A549 (cell line): Measurements from ENCODE around the gene ST6GALNAC2. TPM values are rescaled to one million over a fixed set of nuclear protein-coding genes. Genes with fewer than 3 reads are reported as not detected.

Experiments
- ATAC-seq, 2 experiments: fragments of 200-7000 bp in 1 of 2; fragments of >200 bp in 1 of 2; cut with Nextera tagmentation in 1 of 2; cut with Tn5 transposase in 1 of 2; 3 replicates each; pipeline versions ENCODE4 v1.8.0 to v1.9.1; 2018 to 2020; ENCODE audit warnings: mild to moderate bottlenecking in 1 of 2, moderate library complexity in 1 of 2
- CTCF ChIA-PET: fragments of 300-600 bp; sonication (Branson Sonifier 250); formaldehyde crosslinking; extraction: SDS; loops from one replicate; lab custom pipeline; 2021; ENCODE audit warnings: antibody characterized with exemption, inconsistent platforms; lab: Yijun Ruan, JAX
- POLR2A ChIA-PET: fragments of 350-600 bp; formaldehyde crosslinking; extraction: SDS; loops from one replicate; lab custom pipeline; 2021; ENCODE audit warnings: antibody characterized with exemption, inconsistent platforms; lab: Yijun Ruan, JAX
- DNase-seq, 2 experiments: peaks; one replicate each; pipeline versions ENCODE4 v3.0.0 to v3.0.0-alpha.2; 2011 to 2016; ENCODE audit warnings: low read depth in 1 of 2, low spot score in 1 of 2
- FAIRE-seq: peaks from 2 replicates; lab custom pipeline; 2011; peaks lifted over from hg19 to GRCh38; lab: Jason Lieb, UNC
- H3K27ac ChIP-seq, 2 experiments: fragments of >200 bp; sonication (Bioruptor Twin); formaldehyde crosslinking; 3 replicates each; pipeline ENCODE4 v1.5.1; 2016 to 2017
- H3K4me1 ChIP-seq: fragments of >200 bp; sonication (Bioruptor Twin); formaldehyde crosslinking; 3 replicates; pipeline ENCODE4 v1.6.1; 2016
- H3K4me2 ChIP-seq: fragments of >200 bp; sonication (Bioruptor Twin); formaldehyde crosslinking; 3 replicates; pipeline ENCODE4 v1.6.1; 2016
- H3K4me3 ChIP-seq: fragments of >200 bp; sonication (Bioruptor Twin); formaldehyde crosslinking; 3 replicates; pipeline ENCODE4 v1.5.1; 2016
- H3K9me3 ChIP-seq: fragments of >200 bp; sonication (Bioruptor Twin); formaldehyde crosslinking; 3 replicates; pipeline ENCODE4 v1.6.1; 2016
- EHMT2 ChIP-seq: fragments of 200-600 bp; sonication (generic); IDR thresholded peaks from 2 replicates; pipeline ENCODE4 v1.6.1; 2016; ENCODE audit warnings: antibody characterized with exemption, low read depth, mild to moderate bottlenecking, moderate library complexity
- ELK1 ChIP-seq: fragments of 150-350 bp; IDR thresholded peaks from 2 replicates; pipeline ENCODE4 v1.6.1; 2014; ENCODE audit warnings: low read depth, mild to moderate bottlenecking, low read length
- HOXA7 ChIP-seq: fragments of 250-450 bp; sonication (Bioruptor Pico); IDR thresholded peaks from 2 replicates; pipeline ENCODE4 v1.5.0; 2020; ENCODE audit warnings: mild to moderate bottlenecking, moderate library complexity
- JUN ChIP-seq, 2 experiments: fragments of >200 bp; sonication (Bioruptor Twin); formaldehyde crosslinking; IDR thresholded peaks; 2 replicates in 1 of 2; 3 replicates in 1 of 2; pipeline ENCODE4 v1.6.1; 2016 to 2017
- KDM1A ChIP-seq: fragments of 200-600 bp; sonication (generic); IDR thresholded peaks from 2 replicates; pipeline ENCODE4 v1.6.1; 2016; ENCODE audit warnings: low read depth, mild to moderate bottlenecking
- KDM5A ChIP-seq: fragments of 200-600 bp; sonication (generic); IDR thresholded peaks from 2 replicates; pipeline ENCODE4 v1.6.1; 2016; ENCODE audit warnings: antibody characterized with exemption, mild to moderate bottlenecking
- MAX ChIP-seq: IDR thresholded peaks from 2 replicates; pipeline ENCODE4 v1.6.1; 2012
- MAZ ChIP-seq: fragments of 150-350 bp; IDR thresholded peaks from 2 replicates; pipeline ENCODE4 v1.6.1; 2014; ENCODE audit warnings: antibody characterized with exemption, low read depth, low read length, borderline replicate concordance
- MYC ChIP-seq: IDR thresholded peaks from 2 replicates; pipeline ENCODE4 v1.6.1; 2012; ENCODE audit warnings: mild to moderate bottlenecking, inconsistent platforms, low read length, improper control_type of control experiment, borderline replicate concordance
- NFE2L2 ChIP-seq: fragments of 150-350 bp; conservative IDR thresholded peaks from 2 replicates; pipeline ENCODE4 v1.6.1; 2014; ENCODE audit warnings: low read length
- NR3C1 ChIP-seq: fragments of >200 bp; sonication (Bioruptor Twin); formaldehyde crosslinking; IDR thresholded peaks from 3 replicates; pipeline ENCODE4 v1.6.1; 2017
- RARB ChIP-seq: fragments of 250-450 bp; sonication (Bioruptor Pico); IDR thresholded peaks from 2 replicates; pipeline ENCODE4 v1.8.0; 2021; ENCODE audit warnings: mild to moderate bottlenecking, moderate library complexity
- RCOR1 ChIP-seq: fragments of 150-350 bp; IDR thresholded peaks from 2 replicates; pipeline ENCODE4 v1.6.1; 2014; ENCODE audit warnings: antibody characterized with exemption, low read length, low read depth
- RFX5 ChIP-seq: fragments of 450-650 bp; IDR thresholded peaks from 2 replicates; pipeline ENCODE4 v1.7.1; 2014; ENCODE audit warnings: antibody characterized with exemption, mild to moderate bottlenecking, moderate library complexity
- SMC3 ChIP-seq: fragments of >200 bp; sonication (Bioruptor Twin); formaldehyde crosslinking; IDR thresholded peaks from 3 replicates; pipeline ENCODE4 v1.6.1; 2018; ENCODE audit warnings: inconsistent platforms
- ZFP36 ChIP-seq: fragments of 450-650 bp; IDR thresholded peaks from 2 replicates; pipeline ENCODE4 v1.6.1; 2014; ENCODE audit warnings: borderline replicate concordance; ENCODE audit not compliant: partially characterized antibody
- ZNF302 ChIP-seq: fragments of 250-450 bp; sonication (Bioruptor Pico); IDR thresholded peaks from 2 replicates; pipeline ENCODE4 v1.9.0; 2021; ENCODE audit warnings: inconsistent platforms, mild to moderate bottlenecking, moderate library complexity
- WGBS: methylation state at CpG from one replicate; pipeline ENCODE4 v1.1.6; 2017; ENCODE audit errors: missing lambda C conversion rate; 5-methylcytosine and 5-hydroxymethylcytosine counted together
- polyA plus RNA-seq, 4 experiments: library from polyadenylated mRNA; depleted of rRNA in 3 of 4; stranded (reverse); fragments of >200 nt; fragmentation: RNase III in 1 of 4; extraction: RNeasy Plus Mini Kit Qiagen cat#74134 plus additional on column Dnase treatment in 1 of 4; gene quantifications; 2 replicates in 3 of 4; 3 replicates in 1 of 4; pipeline ENCODE4 v1.2.3, GENCODE V29; 2011 to 2017
- TF ChIP-seq, protein P1 (sequence below): fragments of 250-450 bp; sonication (Bioruptor Pico); IDR thresholded peaks from 2 replicates; pipeline ENCODE4 v1.5.0; 2020; ENCODE audit warnings: low read depth, mild to moderate bottlenecking, moderate library complexity
- TF ChIP-seq, protein P2 (sequence below): fragments of >200 bp; sonication (Bioruptor Twin); formaldehyde crosslinking; IDR thresholded peaks from 3 replicates; pipeline ENCODE4 v1.6.1; 2016
- TF ChIP-seq, protein P3 (sequence below): fragments of 450-650 bp; IDR thresholded peaks from 2 replicates; pipeline ENCODE4 v1.6.1; 2014; ENCODE audit warnings: antibody characterized with exemption
- TF ChIP-seq, protein P4 (sequence below): IDR thresholded peaks from 2 replicates; pipeline ENCODE4 v1.6.1; 2012; ENCODE audit warnings: low read depth, borderline replicate concordance
- TF ChIP-seq, protein P5 (sequence below): fragments of 200-600 bp; sonication (generic); IDR thresholded peaks from 2 replicates; pipeline ENCODE4 v1.6.1; 2016; ENCODE audit warnings: antibody characterized with exemption, mild to moderate bottlenecking, moderate library complexity

Gene ST6GALNAC2
- polyA plus RNA-seq, 2 of the 4 experiments (the other 2 are of a cell fraction) = 0.41 to 0.74 TPM

GRCh38 chr17:76530095-76530723 lies 55.5 kb downstream of the ST6GALNAC2 start:
- CTCF ChIA-PET = interaction anchor here (0.8 to 17.7 kb wide), 12 partner anchors 9 to 185 kb away, joined by 3 to 362 read pairs (median 12); partner anchors contain the start of genes CYGB, PRCD and ST6GALNAC2
- H3K4me2 ChIP-seq = peak overlapping the region; percentile 34; the same call in 2 of the 3 replicates
- no peak overlapping the region for H3K4me3 ChIP-seq
- H3K27ac ChIP-seq = peak overlapping the region in 1 of 2 experiments; percentile 76; a peak in 4 of 6 replicates
- POLR2A ChIA-PET = no interaction called here
- no peaks in the 10 kb centered on the region for H3K9me3 ChIP-seq
- 92% methylated on average over 23 of the region's 23 CpGs for WGBS
- DNase-seq (no peak), ATAC-seq (peak in 1 of 2 experiments; percentile 5; a peak in 2 of 6 replicates), FAIRE-seq (no peak)
- peaks cover 15% of the 10 kb centered on the region for H3K4me1 ChIP-seq
- no peak for TF ChIP-seq KDM1A
- no peak for TF ChIP-seq NFE2L2
- TF ChIP-seq KDM5A = no peak
- no peak for TF ChIP-seq NR3C1
- no peak for TF ChIP-seq ZFP36
- TF ChIP-seq, protein P1, sequence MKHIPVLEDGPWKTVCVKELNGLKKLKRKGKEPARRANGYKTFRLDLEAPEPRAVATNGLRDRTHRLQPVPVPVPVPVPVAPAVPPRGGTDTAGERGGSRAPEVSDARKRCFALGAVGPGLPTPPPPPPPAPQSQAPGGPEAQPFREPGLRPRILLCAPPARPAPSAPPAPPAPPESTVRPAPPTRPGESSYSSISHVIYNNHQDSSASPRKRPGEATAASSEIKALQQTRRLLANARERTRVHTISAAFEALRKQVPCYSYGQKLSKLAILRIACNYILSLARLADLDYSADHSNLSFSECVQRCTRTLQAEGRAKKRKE (CRISPR knock-in tag) = no peak
- TF ChIP-seq ZNF302 (CRISPR knock-in tag) = no peak
- TF ChIP-seq, protein P2, sequence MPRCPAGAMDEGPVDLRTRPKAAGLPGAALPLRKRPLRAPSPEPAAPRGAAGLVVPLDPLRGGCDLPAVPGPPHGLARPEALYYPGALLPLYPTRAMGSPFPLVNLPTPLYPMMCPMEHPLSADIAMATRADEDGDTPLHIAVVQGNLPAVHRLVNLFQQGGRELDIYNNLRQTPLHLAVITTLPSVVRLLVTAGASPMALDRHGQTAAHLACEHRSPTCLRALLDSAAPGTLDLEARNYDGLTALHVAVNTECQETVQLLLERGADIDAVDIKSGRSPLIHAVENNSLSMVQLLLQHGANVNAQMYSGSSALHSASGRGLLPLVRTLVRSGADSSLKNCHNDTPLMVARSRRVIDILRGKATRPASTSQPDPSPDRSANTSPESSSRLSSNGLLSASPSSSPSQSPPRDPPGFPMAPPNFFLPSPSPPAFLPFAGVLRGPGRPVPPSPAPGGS = no peak
- TF ChIP-seq, protein P3, sequence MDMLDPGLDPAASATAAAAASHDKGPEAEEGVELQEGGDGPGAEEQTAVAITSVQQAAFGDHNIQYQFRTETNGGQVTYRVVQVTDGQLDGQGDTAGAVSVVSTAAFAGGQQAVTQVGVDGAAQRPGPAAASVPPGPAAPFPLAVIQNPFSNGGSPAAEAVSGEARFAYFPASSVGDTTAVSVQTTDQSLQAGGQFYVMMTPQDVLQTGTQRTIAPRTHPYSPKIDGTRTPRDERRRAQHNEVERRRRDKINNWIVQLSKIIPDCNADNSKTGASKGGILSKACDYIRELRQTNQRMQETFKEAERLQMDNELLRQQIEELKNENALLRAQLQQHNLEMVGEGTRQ = no peak
- no peak for TF ChIP-seq RCOR1
- no peak for TF ChIP-seq ELK1

DNA sequence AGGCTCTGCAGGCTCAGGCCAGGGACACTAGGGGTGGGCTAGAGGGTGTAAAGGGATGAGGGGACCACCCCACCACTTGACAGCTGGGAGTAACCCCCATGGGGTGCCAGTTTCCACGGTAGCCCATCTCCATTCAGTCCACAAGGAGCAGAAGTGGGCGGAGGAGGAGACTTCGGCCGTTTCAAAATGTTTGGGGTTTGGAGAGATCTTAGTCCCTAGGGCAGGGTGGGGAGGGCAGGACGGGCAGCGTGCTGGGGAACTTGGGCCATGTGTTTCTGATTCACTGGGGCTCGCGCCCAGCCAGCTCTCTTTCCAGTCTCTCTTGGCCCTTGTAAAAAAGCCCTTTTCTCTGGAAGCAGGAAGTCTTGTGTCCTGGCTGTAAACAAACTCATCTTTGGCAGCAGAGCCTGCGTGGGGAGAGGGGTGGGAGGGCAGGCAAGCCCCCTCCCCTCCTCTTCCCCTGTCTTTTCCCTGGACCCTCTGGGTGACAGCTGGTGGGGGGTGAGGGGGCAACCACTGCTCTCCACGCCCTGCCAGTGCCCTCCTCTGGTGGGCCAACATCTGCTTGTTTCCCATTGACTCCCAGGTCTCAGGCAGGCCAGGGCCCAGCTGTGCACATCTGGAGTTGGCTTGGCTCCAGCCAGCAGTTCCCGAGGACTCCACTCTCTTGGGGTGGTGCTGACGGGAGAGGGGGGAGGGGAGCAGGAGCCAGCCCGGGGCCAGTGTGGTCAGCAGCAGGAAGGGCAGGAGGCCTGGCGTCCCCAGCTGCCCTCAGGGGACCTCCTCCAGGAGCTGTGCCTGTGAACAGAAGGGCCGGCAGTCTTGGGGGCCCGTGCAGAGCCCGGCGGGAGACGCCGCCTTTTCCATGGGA lies 56.2 kb downstream of the ST6GALNAC2 start:
- H3K27ac ChIP-seq = peak overlapping the region; percentile 46 to 76; a peak in 4 of 6 replicates
- ChIA-PET POLR2A (no interaction called here), CTCF (interaction anchor here (0.8 to 7.7 kb wide), 17 partner anchors 9 to 186 kb away, joined by 3 to 75 read pairs (median 7); partner anchors contain the start of genes CYGB, PRCD and ST6GALNAC2)
- H3K4me1 ChIP-seq = peaks cover 22% of the 10 kb centered on the region
- ATAC-seq (peak; percentile 19 to 37; a peak in 4 of 6 replicates), FAIRE-seq (no peak), DNase-seq (no peak)
- peak overlapping the region; percentile 34; the same call in 2 of the 3 replicates for H3K4me2 ChIP-seq
- WGBS = 72% methylated on average over 19 of the region's 20 CpGs
- no peak overlapping the region for H3K4me3 ChIP-seq
- H3K9me3 ChIP-seq = no peaks in the 10 kb centered on the region
- TF ChIP-seq RFX5 (no peak), MAX (no peak), RARB (no peak), EHMT2 (no peak), MAZ (no peak), MYC (no peak), SMC3 (no peak), JUN (IDR thresholded peaks at IDR 0.05) (no peak), HOXA7 (CRISPR knock-in tag) (no peak)
- TF ChIP-seq, protein P4, sequence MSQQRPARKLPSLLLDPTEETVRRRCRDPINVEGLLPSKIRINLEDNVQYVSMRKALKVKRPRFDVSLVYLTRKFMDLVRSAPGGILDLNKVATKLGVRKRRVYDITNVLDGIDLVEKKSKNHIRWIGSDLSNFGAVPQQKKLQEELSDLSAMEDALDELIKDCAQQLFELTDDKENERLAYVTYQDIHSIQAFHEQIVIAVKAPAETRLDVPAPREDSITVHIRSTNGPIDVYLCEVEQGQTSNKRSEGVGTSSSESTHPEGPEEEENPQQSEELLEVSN = no peak
- TF ChIP-seq, protein P5, sequence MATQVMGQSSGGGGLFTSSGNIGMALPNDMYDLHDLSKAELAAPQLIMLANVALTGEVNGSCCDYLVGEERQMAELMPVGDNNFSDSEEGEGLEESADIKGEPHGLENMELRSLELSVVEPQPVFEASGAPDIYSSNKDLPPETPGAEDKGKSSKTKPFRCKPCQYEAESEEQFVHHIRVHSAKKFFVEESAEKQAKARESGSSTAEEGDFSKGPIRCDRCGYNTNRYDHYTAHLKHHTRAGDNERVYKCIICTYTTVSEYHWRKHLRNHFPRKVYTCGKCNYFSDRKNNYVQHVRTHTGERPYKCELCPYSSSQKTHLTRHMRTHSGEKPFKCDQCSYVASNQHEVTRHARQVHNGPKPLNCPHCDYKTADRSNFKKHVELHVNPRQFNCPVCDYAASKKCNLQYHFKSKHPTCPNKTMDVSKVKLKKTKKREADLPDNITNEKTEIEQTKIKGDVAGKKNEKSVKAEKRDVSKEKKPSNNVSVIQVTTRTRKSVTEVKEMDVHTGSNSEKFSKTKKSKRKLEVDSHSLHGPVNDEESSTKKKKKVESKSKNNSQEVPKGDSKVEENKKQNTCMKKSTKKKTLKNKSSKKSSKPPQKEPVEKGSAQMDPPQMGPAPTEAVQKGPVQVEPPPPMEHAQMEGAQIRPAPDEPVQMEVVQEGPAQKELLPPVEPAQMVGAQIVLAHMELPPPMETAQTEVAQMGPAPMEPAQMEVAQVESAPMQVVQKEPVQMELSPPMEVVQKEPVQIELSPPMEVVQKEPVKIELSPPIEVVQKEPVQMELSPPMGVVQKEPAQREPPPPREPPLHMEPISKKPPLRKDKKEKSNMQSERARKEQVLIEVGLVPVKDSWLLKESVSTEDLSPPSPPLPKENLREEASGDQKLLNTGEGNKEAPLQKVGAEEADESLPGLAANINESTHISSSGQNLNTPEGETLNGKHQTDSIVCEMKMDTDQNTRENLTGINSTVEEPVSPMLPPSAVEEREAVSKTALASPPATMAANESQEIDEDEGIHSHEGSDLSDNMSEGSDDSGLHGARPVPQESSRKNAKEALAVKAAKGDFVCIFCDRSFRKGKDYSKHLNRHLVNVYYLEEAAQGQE = no peak
- TF ChIP-seq, protein P1 (CRISPR knock-in tag) = no peak
- TF ChIP-seq, all 56 proteins: peak for 0
